Stimulated activated memory B cell treated with anti-CD40 and anti-IgM and Interleukin-4, amounts not matched to agents 10 μg/mL and 1 μg/mL and 100 μg/mL, for 72 hours (primary cell): ENCODE results near the gene SOAT1.
"Not testable (repeated sequence)": the region's sequence is repeated elsewhere in the genome, so short reads cannot be mapped to it uniquely, and the experiment has no call there.

Experiments
- ATAC-seq: fragments of 150-1000 bp; cut with Tn5 transposase; 2 replicates; pipeline ENCODE4 v1.10.0; 2021
- H3K27ac Mint-ChIP-seq: one replicate; pipeline ENCODE4 v1.8.0; 2022; ENCODE audit warnings: mild to moderate bottlenecking, mixed read lengths
- H3K27me3 Mint-ChIP-seq: one replicate; pipeline ENCODE4 v1.8.0; 2022; ENCODE audit warnings: mixed read lengths
- H3K36me3 Mint-ChIP-seq: one replicate; pipeline ENCODE4 v1.8.0; 2022; ENCODE audit warnings: mixed read lengths
- H3K4me1 Mint-ChIP-seq: one replicate; pipeline ENCODE4 v1.8.0; 2022; ENCODE audit warnings: mixed read lengths
- H3K4me3 Mint-ChIP-seq: one replicate; pipeline ENCODE4 v1.8.0; 2022; ENCODE audit warnings: mild to moderate bottlenecking, moderate library complexity, mixed read lengths
- H3K9me3 Mint-ChIP-seq: one replicate; pipeline ENCODE4 v1.8.0; 2022; ENCODE audit warnings: mixed read lengths

The SOAT1 gene

GRCh38 chr1:179361631-179362030 lies 68.0 kb downstream of the SOAT1 start:
- H3K4me3 Mint-ChIP-seq, H3K27me3 Mint-ChIP-seq, ATAC-seq, H3K4me1 Mint-ChIP-seq, H3K9me3 Mint-ChIP-seq, H3K36me3 Mint-ChIP-seq, H3K27ac Mint-ChIP-seq: not testable (repeated sequence)

DNA sequence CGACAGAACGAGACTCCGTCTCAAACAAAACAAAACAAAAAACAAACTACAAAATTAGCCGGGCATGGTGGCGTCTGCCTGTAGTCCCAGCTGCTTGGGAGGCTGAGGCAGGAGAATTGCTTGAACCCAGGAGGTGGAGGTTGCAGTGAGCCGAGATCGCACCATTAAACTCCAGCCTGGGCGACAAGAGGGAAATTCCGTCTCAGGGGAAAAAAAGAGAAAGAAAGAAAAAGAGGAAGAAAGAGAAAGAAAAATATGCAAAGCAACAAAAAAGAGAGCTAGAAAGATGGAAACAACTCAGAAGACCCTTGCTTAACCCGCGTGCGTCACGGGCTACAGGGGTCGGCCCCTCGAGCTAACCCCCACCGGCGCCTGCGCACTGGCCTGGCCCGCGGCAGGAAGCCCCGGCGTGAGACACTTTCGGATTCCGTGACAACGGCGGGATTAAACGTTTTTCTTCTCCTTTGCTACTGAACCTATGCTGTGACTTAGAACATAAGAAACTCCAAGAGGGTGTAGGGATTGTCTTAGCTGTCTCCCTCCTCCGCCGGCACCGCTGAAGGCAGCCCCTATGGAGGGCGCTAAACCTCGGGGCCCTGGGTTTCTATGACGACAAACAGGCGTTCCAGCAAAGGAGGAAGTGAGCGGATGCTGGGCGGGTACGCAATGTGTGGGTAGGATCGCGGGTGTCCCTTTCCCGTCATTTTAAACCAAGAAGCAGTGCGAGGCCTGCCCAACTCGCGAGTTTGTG lies 71.9 kb downstream of the SOAT1 start, which contains the start of gene AXDND1:
Gene AXDND1 (plus strand): TSS at position 630 of the 751 bp plus-strand sequence. CDS start 539 bp downstream, outside the sequence.
- ATAC-seq, result peak; percentile 97
- H3K4me1 Mint-ChIP-seq, result peaks cover 12% of the 10 kb centered on the region
- peak within 1 kb of the TSS; percentile 91 for H3K4me3 Mint-ChIP-seq
- no peaks in the 10 kb centered on the region for H3K36me3 Mint-ChIP-seq
- H3K27ac Mint-ChIP-seq, result peak within 1 kb of the TSS; percentile 99
- H3K27me3 Mint-ChIP-seq, result no peaks in the 10 kb centered on the region
- H3K9me3 Mint-ChIP-seq, result no peaks in the 10 kb centered on the region

- peak overlapping the region; percentile 91 for H3K4me3 Mint-ChIP-seq
- H3K27me3 Mint-ChIP-seq, result no peaks in the 10 kb centered on the region
- peaks cover 12% of the 10 kb centered on the region for H3K4me1 Mint-ChIP-seq
- no peaks in the 10 kb centered on the region for H3K9me3 Mint-ChIP-seq
- H3K27ac Mint-ChIP-seq, result peak overlapping the region; percentile 99
- H3K36me3 Mint-ChIP-seq, result no peaks in the 10 kb centered on the region
- ATAC-seq, result no peak
These were observed 72.7 kb downstream of the SOAT1 start for GRCh38 chr1:179366093-179366800.

DNA sequence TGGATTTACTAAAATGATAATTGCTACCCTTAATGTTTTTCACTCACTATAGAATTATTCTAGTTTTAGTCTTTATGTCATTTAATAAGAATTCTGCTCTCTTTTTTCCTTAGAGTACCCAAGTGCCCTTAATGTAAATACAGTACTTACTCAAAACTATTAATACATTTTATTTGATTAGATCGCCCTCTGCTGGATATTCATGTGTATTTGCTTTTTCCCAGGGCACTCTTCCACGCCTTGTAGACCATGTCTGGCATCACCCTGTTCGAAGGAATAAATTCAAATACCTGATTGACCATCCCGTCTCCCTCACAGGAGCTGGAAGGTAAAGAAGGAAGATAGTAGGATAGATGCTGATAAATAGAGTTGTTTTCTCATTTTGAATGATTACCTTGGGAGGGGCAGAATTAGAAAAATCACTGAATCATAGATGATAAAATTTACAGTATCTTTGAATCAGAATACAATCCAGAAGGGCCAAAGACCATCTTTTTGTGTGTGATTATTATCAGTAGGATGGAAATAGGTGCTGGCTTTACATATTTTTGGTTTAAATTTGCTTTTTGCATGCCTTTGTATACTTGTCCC lies 76.2 kb downstream of the SOAT1 start:
- no peaks in the 10 kb centered on the region for H3K27me3 Mint-ChIP-seq
- no peak overlapping the region for H3K27ac Mint-ChIP-seq
- ATAC-seq, result no peak
- no peak overlapping the region for H3K4me3 Mint-ChIP-seq
- peaks cover 10% of the 10 kb centered on the region for H3K4me1 Mint-ChIP-seq
- H3K9me3 Mint-ChIP-seq, result no peaks in the 10 kb centered on the region
- H3K36me3 Mint-ChIP-seq, result no peaks in the 10 kb centered on the region

DNA sequence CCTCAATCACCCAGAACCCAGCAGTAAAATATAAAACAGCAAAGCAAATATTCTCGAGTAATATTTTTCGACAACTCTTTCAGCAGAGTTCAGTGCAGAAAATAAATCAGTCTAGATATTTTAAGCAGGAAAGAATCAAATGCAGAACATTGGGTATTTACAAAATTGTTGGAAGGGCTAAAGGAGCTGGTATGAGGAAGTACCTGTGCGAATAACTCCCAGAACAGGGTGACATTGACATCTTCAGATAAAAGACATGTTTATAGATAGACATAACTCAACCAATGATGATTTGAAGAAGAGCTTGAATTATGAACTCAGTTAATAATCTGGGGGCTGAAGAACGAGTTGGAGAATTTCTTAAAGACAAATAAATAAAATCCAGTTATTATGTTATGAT lies 78.6 kb downstream of the SOAT1 start:
- no peaks in the 10 kb centered on the region for H3K27me3 Mint-ChIP-seq
- H3K4me1 Mint-ChIP-seq, result peaks cover 6% of the 10 kb centered on the region

DNA sequence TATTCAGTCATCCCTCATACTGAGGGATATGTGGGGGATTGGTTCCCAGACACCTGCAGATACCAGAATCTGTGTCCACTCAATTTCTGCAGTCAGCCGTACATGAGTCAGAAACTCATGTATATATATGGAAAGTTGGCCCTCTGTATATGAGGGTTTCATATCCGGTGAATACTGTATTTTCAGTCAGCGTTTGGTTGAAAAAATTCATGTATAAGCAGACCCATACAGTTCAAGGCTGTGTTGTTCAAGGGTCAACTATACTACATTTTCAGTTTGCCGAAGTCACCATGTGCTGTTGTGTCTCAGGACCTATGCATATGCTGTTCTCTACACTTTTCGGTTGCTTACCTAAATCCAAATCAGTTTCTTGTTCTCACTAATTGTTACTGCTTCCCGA lies 82.6 kb downstream of the SOAT1 start:
- H3K9me3 Mint-ChIP-seq, result no peaks in the 10 kb centered on the region
- H3K36me3 Mint-ChIP-seq, result no peaks in the 10 kb centered on the region
- H3K4me1 Mint-ChIP-seq, result no peaks in the 10 kb centered on the region
- no peak overlapping the region for H3K27ac Mint-ChIP-seq
- H3K27me3 Mint-ChIP-seq, result no peaks in the 10 kb centered on the region
- no peak overlapping the region for H3K4me3 Mint-ChIP-seq
- no peak for ATAC-seq

More for the DNA sequence above, 78.6 kb downstream of the SOAT1 start:
- ATAC-seq, result no peak
- Mint-ChIP-seq H3K27ac (no peak overlapping the region), H3K36me3 (no peaks in the 10 kb centered on the region), H3K9me3 (no peaks in the 10 kb centered on the region), H3K4me3 (no peak overlapping the region)

DNA sequence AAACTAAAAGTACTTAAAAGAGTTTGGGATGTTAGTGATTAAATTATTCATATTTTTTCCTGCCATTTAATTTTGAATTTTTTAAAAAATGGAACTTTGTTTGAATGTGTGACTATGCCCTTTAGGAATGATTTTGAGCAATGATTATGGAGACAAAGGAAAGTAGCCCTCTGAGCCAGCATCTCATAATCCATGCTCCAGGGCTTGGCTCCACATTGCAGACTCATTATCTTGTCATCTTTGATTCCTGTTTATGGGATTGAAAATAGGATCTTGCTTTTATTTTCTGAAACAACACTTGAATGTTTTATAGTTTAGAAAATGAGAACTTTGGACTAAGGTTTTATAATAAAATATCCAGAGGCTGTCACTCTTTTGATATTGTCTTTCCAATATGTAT lies 86.7 kb downstream of the SOAT1 start:
- Mint-ChIP-seq H3K27me3 (no peaks in the 10 kb centered on the region), H3K4me1 (no peaks in the 10 kb centered on the region), H3K4me3 (no peak overlapping the region), H3K9me3 (no peaks in the 10 kb centered on the region), H3K36me3 (no peaks in the 10 kb centered on the region), H3K27ac (no peak overlapping the region)
- ATAC-seq, result no peak

DNA sequence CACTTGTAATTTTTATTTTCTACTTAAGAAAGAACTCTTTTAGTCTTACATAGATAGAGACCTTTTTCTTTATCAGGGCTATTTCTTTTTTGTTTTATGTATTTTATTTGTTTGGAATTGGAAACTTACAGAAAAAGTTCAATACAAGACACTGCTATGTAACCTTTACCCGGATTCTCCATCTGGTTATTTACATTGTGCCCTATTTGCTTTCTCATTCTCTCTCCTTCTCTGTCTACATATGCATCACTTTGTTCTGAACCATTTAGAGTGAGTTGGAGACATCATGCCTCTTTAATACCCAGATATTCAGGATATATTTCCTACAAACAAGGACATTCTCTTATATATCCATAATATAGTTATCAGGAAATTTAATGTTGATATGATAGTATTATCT lies 90.4 kb downstream of the SOAT1 start:
- ATAC-seq, result no peak
- no peak overlapping the region for H3K4me3 Mint-ChIP-seq
- H3K27me3 Mint-ChIP-seq, result no peaks in the 10 kb centered on the region
- H3K9me3 Mint-ChIP-seq, result no peaks in the 10 kb centered on the region
- H3K36me3 Mint-ChIP-seq, result no peaks in the 10 kb centered on the region
- no peak overlapping the region for H3K27ac Mint-ChIP-seq
- H3K4me1 Mint-ChIP-seq, result no peaks in the 10 kb centered on the region

GRCh38 chr1:179385510-179385909 lies 91.9 kb downstream of the SOAT1 start:
- H3K27ac Mint-ChIP-seq, result no peak overlapping the region
- H3K4me1 Mint-ChIP-seq, result no peaks in the 10 kb centered on the region
- H3K9me3 Mint-ChIP-seq, result no peaks in the 10 kb centered on the region
- no peak overlapping the region for H3K4me3 Mint-ChIP-seq
- no peaks in the 10 kb centered on the region for H3K36me3 Mint-ChIP-seq
- H3K27me3 Mint-ChIP-seq, result no peaks in the 10 kb centered on the region
- ATAC-seq, result no peak

GRCh38 chr1:179393721-179394120 lies 100.1 kb downstream of the SOAT1 start:
- peaks cover 24% of the 10 kb centered on the region for H3K36me3 Mint-ChIP-seq
- H3K9me3 Mint-ChIP-seq, result peaks cover 18% of the 10 kb centered on the region
- H3K4me1 Mint-ChIP-seq, result no peaks in the 10 kb centered on the region
- no peak overlapping the region for H3K4me3 Mint-ChIP-seq
- peaks cover 34% of the 10 kb centered on the region for H3K27me3 Mint-ChIP-seq
- ATAC-seq, result no peak
- H3K27ac Mint-ChIP-seq, result no peak overlapping the region

- not testable (repeated sequence) for H3K36me3 Mint-ChIP-seq, H3K27ac Mint-ChIP-seq, ATAC-seq, H3K4me3 Mint-ChIP-seq, H3K4me1 Mint-ChIP-seq, H3K9me3 Mint-ChIP-seq
- H3K27me3 Mint-ChIP-seq, result peaks cover 20% of the 10 kb centered on the region
These were observed 105.8 kb downstream of the SOAT1 start for GRCh38 chr1:179399399-179399798.
